Measurements from ENCODE around the gene TK2.
A peak's percentile ranks its signal among the peaks of the same experiment; 100 is the strongest.

Gene TK2

GRCh38 chr16:66486773-66487579 lies 62.9 kb downstream of the TK2 start:
- Histone ChIP-seq H3K36me3 (no peaks in the 10 kb centered on the region), H3K9ac (no peak overlapping the region), H4K20me1 (no peaks in the 10 kb centered on the region), H3K4me2 (peak overlapping the region; percentile 38), H3K9me3 (no peaks in the 10 kb centered on the region), H3K4me1 (peaks cover 59% of the 10 kb centered on the region), H3K27ac (peak overlapping the region; percentile 50), H3K4me3 (no peak overlapping the region), H3K27me3 (no peaks in the 10 kb centered on the region)
- no peak for TF ChIP-seq Cebpa-rat (IDR thresholded peaks at IDR 0.05)

DNA sequence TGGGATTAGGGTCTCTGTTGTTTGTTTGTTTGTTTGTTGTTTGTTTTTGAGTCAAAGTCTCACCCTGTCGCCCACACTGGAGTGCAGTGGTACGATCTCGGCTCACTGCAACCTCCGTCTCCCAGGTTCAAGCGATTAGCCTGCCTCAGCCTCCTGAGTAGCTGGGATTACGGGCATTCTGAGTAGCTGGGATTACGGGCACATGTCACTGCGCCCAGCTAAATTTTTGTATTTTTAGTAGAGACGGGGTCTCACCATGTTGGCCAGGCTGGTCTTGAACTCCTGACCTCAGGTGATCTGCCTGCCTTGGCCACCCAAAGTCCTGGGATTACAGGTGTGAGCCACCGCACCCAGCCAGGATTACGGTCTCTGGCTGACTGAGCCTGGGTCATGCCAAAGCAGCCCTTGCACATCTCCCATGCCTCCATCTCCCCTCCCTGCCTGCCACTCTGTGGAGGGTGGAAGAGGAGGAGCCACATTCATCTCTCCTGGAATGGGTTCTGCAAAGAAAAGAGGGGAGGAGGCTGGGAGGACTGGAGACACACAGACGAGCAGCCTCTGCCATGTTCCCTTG lies 63.6 kb downstream of the TK2 start:
- Histone ChIP-seq H3K9ac (no peak overlapping the region), H3K36me3 (no peaks in the 10 kb centered on the region), H3K27ac (no peak overlapping the region; the same call in 1 of the 2 replicates), H3K4me3 (no peak overlapping the region), H3K4me2 (no peak overlapping the region), H3K27me3 (no peaks in the 10 kb centered on the region), H3K4me1 (peaks cover 60% of the 10 kb centered on the region), H4K20me1 (no peaks in the 10 kb centered on the region), H3K9me3 (no peaks in the 10 kb centered on the region)
- no peak for TF ChIP-seq Cebpa-rat (IDR thresholded peaks at IDR 0.05)

DNA sequence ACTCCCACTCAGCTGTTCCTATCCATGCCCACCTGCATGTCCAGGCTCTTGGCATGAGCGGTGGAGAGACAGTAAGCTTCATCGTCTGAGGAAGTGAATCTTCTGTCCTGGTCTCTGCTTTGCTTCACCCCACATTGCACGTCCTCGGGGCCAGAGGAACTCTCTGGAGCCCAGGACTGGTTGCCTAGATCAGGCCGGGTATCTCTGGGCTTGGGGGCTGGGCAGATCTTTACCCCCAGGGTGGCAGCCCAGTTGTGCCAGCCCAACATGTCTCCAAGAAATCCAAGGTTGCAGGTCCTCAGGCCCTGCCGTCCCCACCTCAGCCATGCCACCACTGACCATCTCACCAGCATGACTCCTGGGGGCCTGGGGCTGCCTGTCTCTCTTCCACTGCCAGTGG lies 64.5 kb downstream of the TK2 start:
- H3K36me3 ChIP-seq = no peaks in the 10 kb centered on the region
- no peaks in the 10 kb centered on the region for H3K9me3 ChIP-seq
- H3K27me3 ChIP-seq = no peaks in the 10 kb centered on the region
- peak overlapping the region; percentile 51; the same call in 1 of the 2 replicates for H3K27ac ChIP-seq
- no peak overlapping the region for H3K4me3 ChIP-seq
- H3K4me1 ChIP-seq = peaks cover 60% of the 10 kb centered on the region
- H4K20me1 ChIP-seq = no peaks in the 10 kb centered on the region
- TF ChIP-seq Cebpa-rat (IDR thresholded peaks at IDR 0.05) = no peak
- H3K4me2 ChIP-seq = peak overlapping the region; percentile 58
- H3K9ac ChIP-seq = no peak overlapping the region

- no peaks in the 10 kb centered on the region for H3K36me3 ChIP-seq
- peaks cover 66% of the 10 kb centered on the region for H3K4me1 ChIP-seq
- H3K9me3 ChIP-seq = no peaks in the 10 kb centered on the region
- no peak overlapping the region for H3K27ac ChIP-seq
- no peak overlapping the region for H3K9ac ChIP-seq
- H4K20me1 ChIP-seq = no peaks in the 10 kb centered on the region
- H3K4me2 ChIP-seq = peak overlapping the region; percentile 58
- TF ChIP-seq Cebpa-rat (IDR thresholded peaks at IDR 0.05) = no peak
- H3K4me3 ChIP-seq = no peak overlapping the region
- H3K27me3 ChIP-seq = no peaks in the 10 kb centered on the region
Measured at GRCh38 chr16:66484453-66485213, 65.3 kb downstream of the TK2 start.

GRCh38 chr16:66483689-66484452 lies 66.1 kb downstream of the TK2 start:
- Histone ChIP-seq H3K36me3 (no peaks in the 10 kb centered on the region), H3K4me3 (no peak overlapping the region), H3K9ac (no peak overlapping the region), H3K27ac (no peak overlapping the region), H3K27me3 (no peaks in the 10 kb centered on the region), H3K9me3 (no peaks in the 10 kb centered on the region), H3K4me2 (peak overlapping the region; percentile 58), H4K20me1 (no peaks in the 10 kb centered on the region), H3K4me1 (peaks cover 73% of the 10 kb centered on the region)
- TF ChIP-seq Cebpa-rat (IDR thresholded peaks at IDR 0.05) = no peak

GRCh38 chr16:66481943-66482390 lies 68.0 kb downstream of the TK2 start:
- H4K20me1 ChIP-seq = no peaks in the 10 kb centered on the region
- H3K4me1 ChIP-seq = peaks cover 78% of the 10 kb centered on the region
- H3K4me3 ChIP-seq = no peak overlapping the region
- no peak overlapping the region for H3K27ac ChIP-seq
- no peaks in the 10 kb centered on the region for H3K9me3 ChIP-seq
- no peak overlapping the region for H3K9ac ChIP-seq
- TF ChIP-seq Cebpa-rat (IDR thresholded peaks at IDR 0.05) = no peak
- no peak overlapping the region for H3K4me2 ChIP-seq
- H3K36me3 ChIP-seq = no peaks in the 10 kb centered on the region
- H3K27me3 ChIP-seq = no peaks in the 10 kb centered on the region

DNA sequence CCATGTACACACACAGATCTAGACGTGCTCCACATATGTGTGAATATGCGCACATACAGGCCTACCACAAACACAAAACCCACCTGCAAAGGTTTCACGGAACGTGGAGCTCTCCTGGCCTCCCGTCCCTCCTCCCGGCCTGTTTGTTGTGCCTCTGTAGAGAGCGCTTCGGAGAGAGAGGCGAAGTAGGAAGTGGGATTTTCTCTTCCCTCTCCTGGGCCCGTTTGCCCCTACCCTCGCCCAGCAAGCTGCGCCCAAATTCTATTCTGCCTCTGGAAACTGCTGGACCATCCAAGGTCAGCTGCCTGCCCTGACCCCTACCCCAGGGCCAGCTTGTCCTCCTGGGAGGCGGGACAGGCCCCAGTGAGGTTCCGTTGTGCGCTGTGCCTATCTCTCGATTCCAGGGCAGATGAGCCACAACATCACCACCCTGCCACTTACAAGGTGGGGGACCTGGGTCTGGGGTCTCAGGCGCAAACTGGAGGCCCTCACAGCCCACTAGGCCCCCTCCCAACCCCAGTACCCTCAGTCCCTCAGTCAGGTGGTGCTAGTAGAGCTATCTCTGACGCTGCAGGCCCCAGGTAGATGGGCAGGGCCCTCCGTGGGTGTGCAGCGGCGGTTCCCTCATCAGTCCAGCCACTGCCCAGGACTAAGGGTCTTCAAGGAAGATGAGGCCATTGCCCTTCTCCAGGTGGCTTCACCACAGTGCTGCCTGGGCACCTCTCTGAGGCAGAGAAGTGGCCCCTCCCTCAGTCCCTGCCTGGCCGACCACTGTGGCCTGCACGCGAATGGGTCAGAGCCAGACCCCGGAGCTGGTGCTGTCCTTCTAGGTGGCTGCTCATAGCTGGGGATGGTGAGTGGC lies 68.6 kb downstream of the TK2 start:
- Histone ChIP-seq H3K27me3 (no peaks in the 10 kb centered on the region), H3K27ac (peak overlapping the region; percentile 78; the same call in 1 of the 2 replicates), H3K9me3 (no peaks in the 10 kb centered on the region), H3K4me2 (peak overlapping the region; percentile 69; the same call in 1 of the 2 replicates), H4K20me1 (no peaks in the 10 kb centered on the region), H3K4me3 (no peak overlapping the region), H3K36me3 (no peaks in the 10 kb centered on the region), H3K4me1 (peaks cover 79% of the 10 kb centered on the region), H3K9ac (no peak overlapping the region)
- TF ChIP-seq Cebpa-rat (IDR thresholded peaks at IDR 0.05) = no peak

GRCh38 chr16:66480265-66481080 lies 69.4 kb downstream of the TK2 start:
- H4K20me1 ChIP-seq = no peaks in the 10 kb centered on the region
- H3K9me3 ChIP-seq = no peaks in the 10 kb centered on the region
- peak overlapping the region; percentile 35; the same call in 1 of the 2 replicates for H3K9ac ChIP-seq
- H3K4me3 ChIP-seq = no peak overlapping the region
- peak overlapping the region; percentile 69 for H3K4me2 ChIP-seq
- H3K27ac ChIP-seq = peak overlapping the region; percentile 78
- H3K36me3 ChIP-seq = no peaks in the 10 kb centered on the region
- no peaks in the 10 kb centered on the region for H3K27me3 ChIP-seq
- TF ChIP-seq Cebpa-rat (IDR thresholded peaks at IDR 0.05) = no peak
- peaks cover 81% of the 10 kb centered on the region for H3K4me1 ChIP-seq
